GM12874 (cell line): ENCODE data around the gene YWHAB.

ENCODE experiments used
- CTCF ChIP-seq: IDR thresholded peaks from 2 replicates; pipeline ENCODE4 v1.5.1; 2011; ENCODE audit warnings: low read depth, mild to moderate bottlenecking, control low read depth, low read length, moderate library complexity; ENCODE audit not compliant: insufficient read depth

Gene YWHAB

GRCh38 chr20:44936510-44936909 is 51.0 kb downstream of the YWHAB start:
- no peak for TF ChIP-seq CTCF

GRCh38 chr20:44938637-44939036 is 53.1 kb downstream of the YWHAB start:
- TF ChIP-seq CTCF, result no peak

- TF ChIP-seq CTCF, result no peak
These were observed 55.7 kb downstream of the YWHAB start for GRCh38 chr20:44941120-44941691.

- TF ChIP-seq CTCF, result no peak
These were observed 56.9 kb downstream of the YWHAB start for GRCh38 chr20:44942264-44942973.

- no peak for TF ChIP-seq CTCF
These were observed 58.3 kb downstream of the YWHAB start for GRCh38 chr20:44943828-44944227.

GRCh38 chr20:44945261-44945660 is 59.8 kb downstream of the YWHAB start:
- no peak for TF ChIP-seq CTCF

- no peak for TF ChIP-seq CTCF
These were observed 60.9 kb downstream of the YWHAB start for GRCh38 chr20:44946271-44946852.
